Fibroblast of lung (primary cell): ENCODE data around the gene SREK1IP1. TPM values are rescaled to one million over a fixed set of nuclear protein-coding genes. Genes with fewer than 3 reads are reported as not detected.

Source experiments
- DNase-seq, 2 donors: peaks; one replicate each; pipeline versions ENCODE4 v3.0.0 to v3.0.0-alpha.2; 2010; ENCODE audit warnings: low read depth in 2 of 2
- H2AFZ ChIP-seq: 2 replicates; pipeline ENCODE4 v1.5.1; 2012; ENCODE audit warnings: low read length, control low read depth, inconsistent platforms
- H3K27ac ChIP-seq: 2 replicates; pipeline ENCODE4 v1.5.1; 2011; ENCODE audit warnings: low read length, control low read depth; ENCODE audit not compliant: insufficient read depth
- H3K27me3 ChIP-seq: 2 replicates; pipeline ENCODE4 v1.5.1; 2011; ENCODE audit warnings: mild to moderate bottlenecking, low read length; ENCODE audit not compliant: control insufficient read depth, insufficient read depth
- H3K36me3 ChIP-seq: 2 replicates; pipeline ENCODE4 v1.5.1; 2011; ENCODE audit warnings: low read length; ENCODE audit not compliant: control insufficient read depth, insufficient read depth
- H3K4me1 ChIP-seq: 2 replicates; pipeline ENCODE4 v1.5.1; 2011; ENCODE audit warnings: low read length; ENCODE audit not compliant: control insufficient read depth, insufficient read depth; ENCODE audit errors: extremely low read depth
- H3K4me2 ChIP-seq: 2 replicates; pipeline ENCODE4 v1.5.1; 2011; ENCODE audit warnings: low read length, control low read depth; ENCODE audit not compliant: insufficient read depth; ENCODE audit errors: extremely low read depth
- H3K4me3 ChIP-seq, 4 experiments: fragments of 200-600 bp in 1 of 4; sonication (generic) in 1 of 4; replicated peaks in 1 of 4; 2 replicates each; pipeline ENCODE4 v1.5.1; 2011 to 2016; ENCODE audit warnings: low read length in 4 of 4, low read depth in 3 of 4, mild to moderate bottlenecking in 3 of 4, control low read depth in 2 of 4, inconsistent platforms in 1 of 4, mixed read lengths in 1 of 4; ENCODE audit not compliant: insufficient read depth in 1 of 4; ENCODE audit errors: control extremely low read depth in 1 of 4
- H3K79me2 ChIP-seq: 2 replicates; pipeline ENCODE4 v1.5.1; 2012; ENCODE audit warnings: mild to moderate bottlenecking, low read length, inconsistent platforms; ENCODE audit not compliant: control insufficient read depth, insufficient read depth
- H3K9ac ChIP-seq: 2 replicates; pipeline ENCODE4 v1.5.1; 2011; ENCODE audit warnings: mild to moderate bottlenecking, low read length, control low read depth; ENCODE audit not compliant: insufficient read depth
- H3K9me3 ChIP-seq: 2 replicates; pipeline ENCODE4 v1.5.1; 2012; ENCODE audit warnings: low read depth, low read length; ENCODE audit not compliant: control insufficient read depth, insufficient read depth
- H4K20me1 ChIP-seq: 2 replicates; pipeline ENCODE4 v1.5.1; 2011; ENCODE audit warnings: low read length; ENCODE audit not compliant: control insufficient read depth, insufficient read depth; ENCODE audit errors: extremely low read depth
- EZH2 ChIP-seq: IDR thresholded peaks from 2 replicates; pipeline ENCODE4 v1.5.1; 2012; ENCODE audit warnings: low read length, control low read depth, mild to moderate bottlenecking; ENCODE audit errors: missing control alignments
- polyA plus RNA-seq, 2 donors: library from polyadenylated mRNA; depleted of rRNA in 1 of 2; stranded (reverse) in 1 of 2; unstranded in 1 of 2; fragments of >200 nt; gene quantifications; 2 replicates each; pipeline ENCODE4 v1.2.1, GENCODE V29; 2011 to 2012; ENCODE audit warnings: missing spikeins in 1 of 2
- total RNA-seq: library from RNA; depleted of rRNA; stranded (reverse); fragments of >200 nt; gene quantifications from 2 replicates; pipeline ENCODE4 v1.2.1, GENCODE V29; 2014
- TF ChIP-seq, protein P1 (sequence below), 2 donors: IDR thresholded peaks in 1 of 2; conservative IDR thresholded peaks in 1 of 2; 1 replicate in 1 of 2; 2 replicates in 1 of 2; pipeline ENCODE4 v1.5.1; 2011 to 2012; ENCODE audit warnings: low read length in 2 of 2, control low read depth in 1 of 2, inconsistent platforms in 1 of 2, low read depth in 1 of 2, mild to moderate bottlenecking in 1 of 2

SREK1IP1 gene
- total and polyA plus RNA-seq, 2 donors (not counting 1 experiment from before 2014, with no cell fraction given) = 6.5 to 13.5 TPM

DNA sequence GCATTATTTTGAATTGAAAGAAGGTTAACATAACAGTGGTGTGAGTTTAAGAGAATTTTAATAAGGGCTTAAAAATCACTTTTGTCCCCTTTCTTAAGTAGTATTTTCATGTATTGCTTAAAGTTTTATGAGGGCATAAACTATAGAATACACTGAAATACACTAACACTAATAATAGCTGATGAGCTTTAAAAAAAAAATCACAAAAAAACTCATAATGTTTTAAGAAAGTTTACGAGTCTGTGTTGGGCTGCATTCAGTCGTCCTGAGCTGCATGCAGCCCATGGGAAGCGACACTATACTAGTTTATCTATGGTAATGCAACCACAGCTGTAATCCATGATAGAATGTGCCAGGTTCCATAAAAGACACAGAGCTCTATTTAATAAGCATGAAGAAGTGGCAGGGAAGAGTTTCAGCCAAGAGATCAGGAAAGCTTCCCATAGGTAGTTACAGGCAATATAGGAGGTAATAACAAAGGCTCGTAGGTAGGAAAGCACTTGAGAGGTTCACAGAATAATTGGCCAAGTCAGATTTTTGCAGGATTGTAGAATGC lies 4.5 kb downstream of the SREK1IP1 start:
- H3K9ac ChIP-seq = no peak overlapping the region
- H3K4me1 ChIP-seq = peaks cover 6% of the 10 kb centered on the region
- no peak overlapping the region for H3K4me3 ChIP-seq
- DNase-seq = no peak
- no peak overlapping the region for H2AFZ ChIP-seq
- no peaks in the 10 kb centered on the region for H4K20me1 ChIP-seq
- no peak for TF ChIP-seq EZH2
- TF ChIP-seq, protein P1, sequence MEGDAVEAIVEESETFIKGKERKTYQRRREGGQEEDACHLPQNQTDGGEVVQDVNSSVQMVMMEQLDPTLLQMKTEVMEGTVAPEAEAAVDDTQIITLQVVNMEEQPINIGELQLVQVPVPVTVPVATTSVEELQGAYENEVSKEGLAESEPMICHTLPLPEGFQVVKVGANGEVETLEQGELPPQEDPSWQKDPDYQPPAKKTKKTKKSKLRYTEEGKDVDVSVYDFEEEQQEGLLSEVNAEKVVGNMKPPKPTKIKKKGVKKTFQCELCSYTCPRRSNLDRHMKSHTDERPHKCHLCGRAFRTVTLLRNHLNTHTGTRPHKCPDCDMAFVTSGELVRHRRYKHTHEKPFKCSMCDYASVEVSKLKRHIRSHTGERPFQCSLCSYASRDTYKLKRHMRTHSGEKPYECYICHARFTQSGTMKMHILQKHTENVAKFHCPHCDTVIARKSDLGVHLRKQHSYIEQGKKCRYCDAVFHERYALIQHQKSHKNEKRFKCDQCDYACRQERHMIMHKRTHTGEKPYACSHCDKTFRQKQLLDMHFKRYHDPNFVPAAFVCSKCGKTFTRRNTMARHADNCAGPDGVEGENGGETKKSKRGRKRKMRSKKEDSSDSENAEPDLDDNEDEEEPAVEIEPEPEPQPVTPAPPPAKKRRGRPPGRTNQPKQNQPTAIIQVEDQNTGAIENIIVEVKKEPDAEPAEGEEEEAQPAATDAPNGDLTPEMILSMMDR (conservative IDR thresholded peaks at IDR 0.05 in 1 of 2, IDR thresholded peaks at IDR 0.05 in 1 of 2; ENCODE audit: low read depth in 1 of 2, low read length in 2 of 2) = no peak
- no peak overlapping the region for H3K4me2 ChIP-seq
- H3K36me3 ChIP-seq = no peaks in the 10 kb centered on the region
- H3K79me2 ChIP-seq = peaks cover 52% of the 10 kb centered on the region
- no peaks in the 10 kb centered on the region for H3K27me3 ChIP-seq
- no peak overlapping the region for H3K27ac ChIP-seq
- no peaks in the 10 kb centered on the region for H3K9me3 ChIP-seq

DNA sequence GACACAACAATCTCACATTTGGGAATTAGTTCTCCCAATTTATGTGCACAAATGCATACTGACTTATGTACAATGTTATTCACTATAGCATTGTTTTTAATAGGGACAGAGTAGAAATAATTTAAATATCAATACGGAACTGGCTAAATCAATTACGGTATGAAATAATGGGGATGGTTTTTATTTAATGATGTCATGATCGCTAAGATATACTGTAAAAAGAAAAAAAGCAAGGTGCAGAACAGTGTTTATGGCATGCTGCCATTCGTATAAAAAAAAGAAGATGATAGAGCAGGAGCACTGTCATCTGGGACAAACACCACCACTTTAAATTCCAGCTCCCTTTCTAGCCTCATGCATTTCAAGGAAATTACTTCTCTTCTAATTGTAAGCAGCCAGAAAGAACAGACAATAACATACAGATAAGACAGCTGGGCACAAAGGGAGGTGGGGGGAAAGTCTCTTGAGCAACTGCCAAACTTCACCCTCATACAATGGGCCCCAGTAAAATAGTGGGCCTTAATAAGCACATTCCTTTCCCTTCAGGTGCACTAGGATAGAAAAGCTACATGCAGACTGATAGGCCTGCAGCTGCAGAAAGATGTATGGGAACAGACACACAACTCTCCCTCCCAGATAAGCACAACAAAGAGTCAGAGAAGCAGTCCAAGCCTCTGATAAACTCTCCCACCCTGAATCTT lies 8.4 kb downstream of the SREK1IP1 start:
- H3K79me2 ChIP-seq = peaks cover 38% of the 10 kb centered on the region
- no peak overlapping the region for H3K4me2 ChIP-seq
- no peak overlapping the region for H3K9ac ChIP-seq
- no peaks in the 10 kb centered on the region for H3K27me3 ChIP-seq
- no peak overlapping the region for H2AFZ ChIP-seq
- no peaks in the 10 kb centered on the region for H4K20me1 ChIP-seq
- no peaks in the 10 kb centered on the region for H3K9me3 ChIP-seq
- H3K27ac ChIP-seq = no peak overlapping the region
- no peak for DNase-seq
- TF ChIP-seq, protein P1 (conservative IDR thresholded peaks at IDR 0.05 in 1 of 2, IDR thresholded peaks at IDR 0.05 in 1 of 2; ENCODE audit: low read depth in 1 of 2, low read length in 2 of 2) = no peak
- no peak for TF ChIP-seq EZH2
- H3K4me3 ChIP-seq = no peak overlapping the region
- H3K4me1 ChIP-seq = no peaks in the 10 kb centered on the region
- no peaks in the 10 kb centered on the region for H3K36me3 ChIP-seq

DNA sequence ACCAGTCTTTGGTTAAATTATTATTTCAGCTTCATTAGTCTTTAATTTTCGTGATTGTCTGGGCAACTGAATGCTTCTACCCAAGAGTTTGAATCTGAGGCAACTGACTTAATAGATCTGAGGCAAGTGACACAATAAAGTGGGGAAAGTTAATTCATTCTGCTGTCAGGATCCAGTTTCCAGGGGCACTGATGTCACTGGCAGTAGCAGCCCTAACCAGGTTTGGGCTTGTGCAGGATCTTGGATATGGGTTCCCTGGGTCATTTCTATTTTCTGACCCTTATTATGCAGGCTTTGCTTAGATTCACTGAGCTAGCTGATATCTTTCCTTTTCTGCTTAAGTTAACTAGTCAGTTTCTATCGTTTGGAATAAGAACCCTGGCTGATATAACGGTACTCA lies 9.6 kb downstream of the SREK1IP1 start:
- Histone ChIP-seq H3K36me3 (no peaks in the 10 kb centered on the region), H3K4me3 (no peak overlapping the region), H3K9ac (no peak overlapping the region), H2AFZ (no peak overlapping the region), H3K27ac (no peak overlapping the region), H3K79me2 (peaks cover 34% of the 10 kb centered on the region), H3K4me2 (no peak overlapping the region), H3K27me3 (no peaks in the 10 kb centered on the region), H4K20me1 (no peaks in the 10 kb centered on the region), H3K9me3 (no peaks in the 10 kb centered on the region), H3K4me1 (no peaks in the 10 kb centered on the region)
- no peak for TF ChIP-seq EZH2
- TF ChIP-seq, protein P1 (conservative IDR thresholded peaks at IDR 0.05 in 1 of 2, IDR thresholded peaks at IDR 0.05 in 1 of 2; ENCODE audit: low read depth in 1 of 2, low read length in 2 of 2) = no peak
- peak in 1 of 2 donors; percentile 4 for DNase-seq
